Karpas-422 (cell line): ENCODE results near the gene EPB41L4A. TPM values are rescaled to one million over a fixed set of nuclear protein-coding genes. Genes with fewer than 3 reads are reported as not detected.
A peak's percentile ranks its signal among the peaks of the same experiment; 100 is the strongest.

Experiments used
- DNase-seq: peaks from one replicate; pipeline ENCODE4 v3.0.0-alpha.2; 2015
- H2AFZ ChIP-seq: fragments of 200-600 bp; sonication (generic); 2 replicates; pipeline ENCODE4 v1.6.1; 2014; ENCODE audit warnings: antibody characterized with exemption, low read length, mixed read lengths
- H3K27ac ChIP-seq: fragments of 200-600 bp; sonication (generic); 2 replicates; pipeline ENCODE4 v1.5.1; 2014; ENCODE audit warnings: mild to moderate bottlenecking, low read length, moderate library complexity
- H3K27me3 ChIP-seq: fragments of 200-600 bp; sonication (generic); 2 replicates; pipeline ENCODE4 v1.6.1; 2014; ENCODE audit warnings: low read length, mixed read lengths
- H3K36me3 ChIP-seq: fragments of 200-600 bp; sonication (generic); 2 replicates; pipeline ENCODE4 v1.6.1; 2014; ENCODE audit warnings: low read length, mixed read lengths; ENCODE audit not compliant: insufficient read depth
- H3K4me1 ChIP-seq: fragments of 200-600 bp; sonication (generic); 2 replicates; pipeline ENCODE4 v1.6.1; 2014; ENCODE audit warnings: mild to moderate bottlenecking, low read length, mixed read lengths
- H3K4me2 ChIP-seq: fragments of 200-600 bp; sonication (generic); 2 replicates; pipeline ENCODE4 v1.6.1; 2014; ENCODE audit warnings: low read length, low read depth, mild to moderate bottlenecking; ENCODE audit not compliant: poor library complexity, severe bottlenecking
- H3K4me3 ChIP-seq: fragments of 200-600 bp; sonication (generic); 2 replicates; pipeline ENCODE4 v1.5.1; 2014; ENCODE audit warnings: mild to moderate bottlenecking, antibody characterized with exemption, low read length, mixed read lengths
- H3K79me2 ChIP-seq: fragments of 200-600 bp; sonication (generic); 2 replicates; pipeline ENCODE4 v1.6.1; 2014; ENCODE audit warnings: mild to moderate bottlenecking, low read length, mixed read lengths
- H3K9ac ChIP-seq: fragments of 200-600 bp; sonication (generic); 2 replicates; pipeline ENCODE4 v1.6.0; 2014; ENCODE audit warnings: low read length
- H3K9me2 ChIP-seq: fragments of 200-600 bp; sonication (generic), shearing (Covaris generic); replicated peaks from 2 replicates; pipeline ENCODE4 v1.6.0; 2014; ENCODE audit warnings: mild to moderate bottlenecking, low read length, moderate library complexity; ENCODE audit not compliant: insufficient read depth
- H3K9me3 ChIP-seq: fragments of 300-700, 200-600 bp; sonication (generic); 2 replicates; pipeline ENCODE4 v1.6.1; 2014; ENCODE audit warnings: low read length, mixed read lengths
- H4K20me1 ChIP-seq: fragments of 200-600 bp; sonication (generic); 2 replicates; pipeline ENCODE4 v1.6.1; 2014; ENCODE audit warnings: mild to moderate bottlenecking, antibody characterized with exemption, low read length, low read depth; ENCODE audit not compliant: insufficient read depth
- total RNA-seq: library from RNA; depleted of rRNA; stranded (reverse); fragments of >200 nt; shearing (Covaris generic); gene quantifications from 2 replicates; pipeline ENCODE4 v1.2.3, GENCODE V29; 2014; ENCODE audit warnings: low replicate concordance

Gene EPB41L4A
- total RNA-seq, 1 experiment from 2014 or later = 0.63 TPM

GRCh38 chr5:112200131-112200530 lies 218.9 kb downstream of the EPB41L4A start:
- Histone ChIP-seq H3K9me2 (no peaks in the 10 kb centered on the region), H3K9ac (no peak overlapping the region), H2AFZ (no peak overlapping the region), H3K4me2 (no peak overlapping the region), H3K4me1 (no peaks in the 10 kb centered on the region), H3K27me3 (no peaks in the 10 kb centered on the region), H3K79me2 (no peaks in the 10 kb centered on the region), H4K20me1 (no peaks in the 10 kb centered on the region), H3K9me3 (no peaks in the 10 kb centered on the region), H3K27ac (no peak overlapping the region), H3K4me3 (no peak overlapping the region), H3K36me3 (no peaks in the 10 kb centered on the region)
- DNase-seq = no peak

DNA sequence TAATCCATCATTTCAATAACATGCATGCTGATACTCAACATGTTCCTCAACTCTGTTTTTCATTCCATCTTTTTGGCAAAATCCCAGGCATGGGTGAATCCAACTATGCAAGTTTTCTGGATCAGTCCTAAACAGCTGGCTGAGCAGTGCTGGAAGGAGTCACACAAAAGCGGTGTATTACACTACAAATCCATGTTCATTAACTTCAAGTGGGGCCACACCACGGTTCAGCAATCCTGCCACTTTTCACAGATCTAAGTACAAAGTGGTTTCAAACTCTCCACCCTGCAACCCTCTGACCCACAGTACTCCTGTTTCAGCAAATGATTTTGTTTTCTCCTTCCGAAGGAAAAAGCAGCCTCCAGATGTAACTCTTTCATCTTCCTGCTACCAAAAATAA lies 222.5 kb downstream of the EPB41L4A start:
- H4K20me1 ChIP-seq = no peaks in the 10 kb centered on the region
- H3K27ac ChIP-seq = no peak overlapping the region

GRCh38 chr5:112195924-112196323 lies 223.2 kb downstream of the EPB41L4A start:
- Histone ChIP-seq H4K20me1 (no peaks in the 10 kb centered on the region), H3K36me3 (no peaks in the 10 kb centered on the region), H2AFZ (no peak overlapping the region), H3K9ac (no peak overlapping the region), H3K27me3 (no peaks in the 10 kb centered on the region), H3K27ac (no peak overlapping the region), H3K9me2 (no peaks in the 10 kb centered on the region), H3K79me2 (no peaks in the 10 kb centered on the region), H3K9me3 (no peaks in the 10 kb centered on the region), H3K4me2 (no peak overlapping the region), H3K4me1 (no peaks in the 10 kb centered on the region), H3K4me3 (no peak overlapping the region)
- DNase-seq = no peak

More for the DNA sequence above, 222.5 kb downstream of the EPB41L4A start:
- no peak overlapping the region for H3K9ac ChIP-seq
- no peaks in the 10 kb centered on the region for H3K79me2 ChIP-seq
- no peaks in the 10 kb centered on the region for H3K4me1 ChIP-seq
- DNase-seq = no peak
- H3K4me2 ChIP-seq = no peak overlapping the region
- H3K9me2 ChIP-seq = no peaks in the 10 kb centered on the region
- no peaks in the 10 kb centered on the region for H3K27me3 ChIP-seq
- no peaks in the 10 kb centered on the region for H3K36me3 ChIP-seq
- no peak overlapping the region for H2AFZ ChIP-seq
- H3K9me3 ChIP-seq = no peaks in the 10 kb centered on the region
- no peak overlapping the region for H3K4me3 ChIP-seq

DNA sequence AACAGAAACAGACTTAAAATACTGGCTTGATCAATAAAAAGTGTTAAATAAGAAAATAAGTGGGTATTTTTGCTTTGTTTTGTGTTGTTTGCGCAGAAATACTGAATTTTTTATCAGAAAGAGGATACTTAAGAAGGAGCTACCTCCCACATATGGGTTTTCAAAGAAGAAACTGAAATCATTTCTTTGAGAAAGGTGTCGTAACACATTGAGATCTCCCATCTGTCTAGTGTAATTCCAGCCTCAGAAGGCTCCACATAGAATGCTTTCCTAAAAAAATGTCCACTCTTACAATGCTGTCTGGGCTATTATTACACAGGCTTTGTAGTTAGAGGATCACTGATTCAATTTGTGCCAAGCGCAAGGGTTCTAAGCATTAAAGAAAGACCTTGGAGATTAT lies 226.2 kb downstream of the EPB41L4A start:
- Histone ChIP-seq H3K79me2 (no peaks in the 10 kb centered on the region), H3K9me3 (no peaks in the 10 kb centered on the region), H3K9ac (no peak overlapping the region), H3K4me1 (no peaks in the 10 kb centered on the region), H3K4me2 (no peak overlapping the region), H2AFZ (no peak overlapping the region), H3K27me3 (no peaks in the 10 kb centered on the region), H3K27ac (no peak overlapping the region), H3K4me3 (no peak overlapping the region), H3K36me3 (no peaks in the 10 kb centered on the region), H3K9me2 (no peaks in the 10 kb centered on the region), H4K20me1 (no peaks in the 10 kb centered on the region)
- no peak for DNase-seq

DNA sequence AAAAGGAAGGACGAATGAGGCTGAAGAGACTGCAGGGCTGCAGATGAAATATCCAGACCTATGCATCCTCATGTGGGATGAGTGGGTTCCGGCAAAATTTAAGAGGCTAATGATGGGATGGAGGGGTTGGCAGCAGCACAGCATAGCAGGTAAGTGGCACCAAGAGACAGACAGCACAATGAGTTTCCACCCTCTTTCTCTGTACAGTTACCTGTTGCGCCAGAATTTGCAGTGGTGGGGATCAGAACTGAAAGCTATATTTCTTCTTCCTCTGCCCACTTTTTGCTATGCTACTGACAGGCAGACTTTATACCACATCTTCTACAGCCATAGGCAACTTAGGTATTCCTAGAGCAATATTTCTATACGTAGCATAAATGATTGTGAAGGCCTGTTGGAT lies 227.0 kb downstream of the EPB41L4A start:
- Histone ChIP-seq H3K9me3 (no peaks in the 10 kb centered on the region), H3K79me2 (no peaks in the 10 kb centered on the region), H4K20me1 (no peaks in the 10 kb centered on the region), H3K4me2 (no peak overlapping the region), H3K4me3 (no peak overlapping the region), H3K4me1 (no peaks in the 10 kb centered on the region), H3K9me2 (no peaks in the 10 kb centered on the region), H3K27me3 (no peaks in the 10 kb centered on the region), H3K27ac (no peak overlapping the region), H2AFZ (no peak overlapping the region), H3K9ac (no peak overlapping the region), H3K36me3 (no peaks in the 10 kb centered on the region)
- DNase-seq = no peak

- Histone ChIP-seq H3K9ac (no peak overlapping the region), H3K79me2 (no peaks in the 10 kb centered on the region), H3K27ac (no peak overlapping the region), H3K27me3 (no peaks in the 10 kb centered on the region), H3K9me3 (no peaks in the 10 kb centered on the region), H3K4me3 (no peak overlapping the region), H3K36me3 (no peaks in the 10 kb centered on the region), H3K4me1 (no peaks in the 10 kb centered on the region), H3K9me2 (no peaks in the 10 kb centered on the region), H2AFZ (no peak overlapping the region), H3K4me2 (no peak overlapping the region), H4K20me1 (no peaks in the 10 kb centered on the region)
- DNase-seq = no peak
Observed at GRCh38 chr5:112189391-112189790, 229.7 kb downstream of the EPB41L4A start.

DNA sequence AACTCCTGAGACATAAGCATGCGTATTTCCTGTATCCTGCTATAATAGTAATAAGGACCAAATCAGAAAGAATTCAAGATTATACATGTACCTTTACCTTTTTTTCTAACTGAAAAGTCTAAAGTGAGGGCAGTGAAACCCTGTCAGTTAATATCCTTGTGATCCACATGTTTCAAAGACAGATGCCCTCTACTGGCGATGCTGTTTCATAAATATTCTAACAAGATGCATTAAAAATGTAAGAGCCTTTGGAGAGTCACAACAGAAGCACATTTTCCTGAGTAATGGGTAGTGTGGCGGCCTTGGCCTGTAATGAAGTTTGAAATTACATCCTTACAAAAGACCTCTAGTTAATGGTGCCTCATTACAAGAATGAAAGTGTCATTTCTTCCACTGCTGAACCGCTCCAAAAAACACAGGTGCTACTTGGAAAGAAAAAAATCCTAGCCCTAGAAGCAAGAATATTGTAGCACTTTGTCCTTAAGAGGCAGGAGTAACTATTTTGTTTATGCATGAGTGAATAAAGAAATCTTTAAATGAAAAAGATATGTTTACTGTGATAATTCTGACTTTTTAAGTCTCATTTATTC lies 232.6 kb downstream of the EPB41L4A start:
- no peaks in the 10 kb centered on the region for H3K9me3 ChIP-seq
- H4K20me1 ChIP-seq = no peaks in the 10 kb centered on the region
- H3K27ac ChIP-seq = no peak overlapping the region
- no peak overlapping the region for H3K9ac ChIP-seq
- H3K79me2 ChIP-seq = no peaks in the 10 kb centered on the region
- H3K9me2 ChIP-seq = no peaks in the 10 kb centered on the region
- H3K4me1 ChIP-seq = no peaks in the 10 kb centered on the region; the same call in 1 of the 2 replicates
- no peak overlapping the region for H3K4me3 ChIP-seq
- no peak overlapping the region for H3K4me2 ChIP-seq
- no peaks in the 10 kb centered on the region for H3K27me3 ChIP-seq
- no peaks in the 10 kb centered on the region for H3K36me3 ChIP-seq
- H2AFZ ChIP-seq = no peak overlapping the region
- DNase-seq = peak; percentile 74

- Histone ChIP-seq H4K20me1 (no peaks in the 10 kb centered on the region), H3K4me1 (no peaks in the 10 kb centered on the region; the same call in 1 of the 2 replicates), H3K36me3 (no peaks in the 10 kb centered on the region), H3K27me3 (no peaks in the 10 kb centered on the region), H3K4me2 (no peak overlapping the region), H3K27ac (no peak overlapping the region), H3K79me2 (no peaks in the 10 kb centered on the region), H3K9ac (no peak overlapping the region), H3K9me2 (no peaks in the 10 kb centered on the region), H3K4me3 (no peak overlapping the region), H2AFZ (no peak overlapping the region), H3K9me3 (no peaks in the 10 kb centered on the region)
- no peak for DNase-seq
Observed at GRCh38 chr5:112183874-112184273, 235.2 kb downstream of the EPB41L4A start.
